PC-3 (cell line): ENCODE measurements around the gene ZBTB7A.

Source experiments
- CTCF ChIP-seq: fragments of 300-600 bp; sonication (generic); conservative IDR thresholded peaks from 2 replicates; pipeline ENCODE4 v1.5.1; 2017; ENCODE audit warnings: antibody characterized with exemption, low read depth, mild to moderate bottlenecking, low read length
- EZH2 ChIP-seq: fragments of 300-600 bp; sonication (generic); IDR thresholded peaks from one replicate; pipeline ENCODE4 v1.6.1; 2017; ENCODE audit warnings: antibody characterized with exemption, mild to moderate bottlenecking, low read length; ENCODE audit not compliant: unreplicated experiment

- TF ChIP-seq CTCF (no peak), EZH2 (no peak)
Measured at GRCh38 chr19:4052993-4053422, 13.7 kb downstream of the ZBTB7A start.
